GM19023 (cell line): ENCODE results near the gene FXR1.
A peak's percentile ranks its signal among the peaks of the same experiment; 100 is the strongest.
"Not testable (repeated sequence)": the region's sequence is repeated elsewhere in the genome, so short reads cannot be mapped to it uniquely, and the experiment has no call there.

Source experiments
- ATAC-seq: cut with Tn5 transposase; IDR thresholded peaks from one replicate; pipeline ENCODE4 v1.9.1; 2021; ENCODE audit warnings: mild to moderate bottlenecking, moderate library complexity; ENCODE audit not compliant: unreplicated experiment

Gene FXR1

DNA sequence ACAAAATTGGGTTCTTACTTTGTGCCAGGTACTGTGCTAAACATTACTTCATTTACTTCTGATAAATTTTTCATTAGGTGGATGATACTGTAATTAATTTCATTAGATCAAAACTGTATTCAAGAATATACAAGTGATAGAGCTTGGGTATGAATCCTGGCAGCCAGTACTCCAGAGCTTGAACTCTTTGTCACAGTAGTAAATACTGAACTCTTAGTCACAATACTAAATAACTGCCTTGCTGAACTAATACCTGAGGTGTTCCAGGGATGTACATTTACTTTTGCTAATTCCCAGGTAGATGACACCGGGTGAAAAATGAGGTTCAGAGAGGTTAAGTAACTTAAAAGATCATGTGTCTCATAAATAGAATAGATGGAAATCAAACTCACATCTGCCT is 20.3 kb downstream of the FXR1 start:
- ATAC-seq: no peak

DNA sequence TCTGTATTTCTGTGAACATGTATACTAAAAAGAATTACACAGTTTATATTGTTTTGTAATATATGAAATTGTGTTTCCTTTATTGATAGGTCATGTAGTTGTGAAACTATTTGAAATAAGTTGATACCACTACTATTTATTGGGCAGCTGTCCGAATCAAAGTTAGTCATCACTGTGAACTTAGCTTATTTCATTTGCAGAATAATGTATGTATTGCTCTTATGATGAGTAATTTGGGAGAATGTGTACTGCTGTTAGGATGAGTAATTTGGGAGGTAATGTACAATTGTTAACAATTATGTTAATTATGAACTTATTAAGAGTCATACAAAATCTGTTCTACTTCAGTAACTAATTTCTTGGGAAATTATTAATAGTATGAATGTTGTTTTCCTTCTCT is 22.2 kb downstream of the FXR1 start:
- ATAC-seq: no peak

DNA sequence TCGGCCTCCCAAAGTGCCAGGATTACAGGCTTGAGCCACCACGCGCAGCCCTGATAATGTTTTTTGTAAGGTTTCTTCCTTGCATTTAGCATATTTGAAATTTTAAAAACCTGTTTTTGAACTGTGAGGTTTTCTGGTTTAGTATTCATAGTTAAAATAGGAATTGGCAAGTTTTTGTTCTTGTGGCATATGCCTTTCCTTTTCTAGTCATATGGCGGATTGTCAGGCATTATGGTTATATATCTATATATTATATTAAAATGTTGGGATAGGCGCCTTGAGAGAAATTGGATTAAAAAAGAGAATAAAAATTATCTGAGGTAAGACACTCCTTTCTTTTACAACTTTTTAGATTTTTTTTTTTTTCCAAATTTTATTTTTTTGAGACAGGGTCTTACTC is 28.4 kb downstream of the FXR1 start:
- ATAC-seq: no peak

DNA sequence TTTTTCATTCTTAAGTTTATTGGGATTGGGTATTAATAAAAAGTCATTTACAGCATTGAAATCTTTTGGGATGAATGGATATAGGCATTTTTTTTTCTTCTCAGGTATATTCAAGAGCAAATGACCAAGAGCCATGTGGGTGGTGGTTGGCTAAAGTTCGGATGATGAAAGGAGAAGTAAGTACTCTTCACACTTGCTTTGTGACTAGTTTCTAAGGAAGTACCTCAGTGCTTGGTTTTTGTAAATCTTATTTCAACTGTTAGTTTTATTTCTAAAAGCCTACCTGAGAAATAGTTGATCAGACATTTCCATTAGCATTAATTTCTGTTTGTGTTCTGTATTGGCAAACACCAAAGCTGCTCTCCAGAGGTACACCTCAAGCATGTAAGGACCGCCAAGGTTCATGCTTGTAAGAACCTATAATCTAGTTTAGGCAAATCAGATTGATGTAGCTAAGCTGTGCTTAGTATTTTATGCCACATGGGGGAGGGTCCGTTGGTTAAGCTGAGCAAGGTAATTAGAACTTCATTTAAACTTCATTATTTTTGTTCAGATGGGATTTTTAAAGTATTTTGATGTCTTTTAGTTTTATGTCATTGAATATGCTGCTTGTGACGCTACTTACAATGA is 35.4 kb downstream of the FXR1 start:
- peak; percentile 49 for ATAC-seq

DNA sequence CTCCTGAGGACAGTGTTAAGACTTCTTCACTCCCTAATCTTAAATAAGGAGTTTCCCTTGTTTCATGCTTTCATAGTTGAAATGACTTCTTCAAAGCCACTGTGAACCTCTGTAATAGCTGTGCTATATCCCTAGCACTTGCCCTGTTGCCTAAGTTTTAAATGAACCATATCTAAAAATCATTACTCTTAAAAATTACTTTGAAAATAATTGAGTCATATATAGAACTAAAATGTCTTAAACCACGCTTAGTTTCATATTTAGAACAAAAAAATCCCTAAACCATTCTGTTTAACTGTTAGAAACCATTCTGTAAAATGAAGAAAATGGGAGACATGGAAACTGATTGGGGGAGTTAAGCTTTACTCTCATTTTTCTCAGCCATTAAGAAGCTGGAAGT is 47.2 kb downstream of the FXR1 start:
- no peak for ATAC-seq

DNA sequence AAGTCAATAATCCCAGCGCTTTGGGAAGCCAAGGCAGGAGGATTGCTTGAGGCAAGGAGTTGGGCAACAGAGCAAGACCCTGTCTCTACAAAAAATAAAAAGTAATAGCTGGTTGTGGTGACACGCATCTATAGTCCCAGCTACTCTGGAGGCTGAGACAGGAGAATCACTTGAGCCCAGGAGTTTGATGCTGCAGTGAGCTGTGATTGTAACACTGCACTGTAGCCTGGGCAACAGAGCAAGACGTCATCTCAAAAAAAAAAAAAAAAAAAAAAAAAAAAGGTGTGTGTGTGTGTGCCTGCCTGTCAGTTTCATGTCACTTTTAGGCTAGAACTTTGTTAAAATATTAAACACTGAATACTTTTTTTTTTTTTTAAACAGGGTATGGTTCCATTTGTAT is 48.6 kb downstream of the FXR1 start:
- ATAC-seq: no peak

DNA sequence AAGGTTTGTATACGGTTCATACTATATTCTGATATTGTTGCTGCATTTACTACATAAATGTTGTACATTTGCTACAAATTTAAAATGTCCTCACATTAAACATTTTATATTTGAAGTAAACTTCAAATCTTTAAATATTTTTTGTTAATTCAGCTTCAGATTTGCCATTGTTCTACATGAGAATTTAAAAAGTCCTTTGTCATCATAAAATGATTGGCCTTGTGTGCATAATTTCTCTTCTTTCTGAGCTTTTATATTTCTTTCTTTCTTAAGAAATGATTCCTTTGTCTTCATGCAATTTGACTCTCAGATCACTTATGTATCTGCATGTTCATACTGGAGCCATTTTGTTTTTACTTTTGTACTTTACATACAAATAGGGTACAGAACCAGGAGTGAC is 49.1 kb downstream of the FXR1 start:
- ATAC-seq: no peak

DNA sequence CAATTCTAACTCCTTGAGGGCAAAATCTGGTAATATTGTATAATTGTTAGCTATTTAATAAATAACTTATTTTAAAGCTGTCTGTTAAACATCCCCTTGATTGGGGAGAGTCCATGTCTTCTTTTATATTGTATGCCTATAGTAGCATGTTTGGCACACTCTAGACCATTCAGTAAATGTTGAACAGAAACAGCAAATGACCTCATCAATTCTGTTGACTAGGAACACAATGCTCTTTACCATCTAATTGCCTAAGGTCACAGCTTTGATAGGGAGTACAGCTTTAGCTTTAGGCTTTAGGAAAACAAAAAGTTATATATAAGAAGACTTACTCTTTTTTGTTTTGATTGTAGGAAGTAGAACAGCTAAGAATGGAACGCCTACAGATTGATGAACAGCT is 50.1 kb downstream of the FXR1 start:
- no peak for ATAC-seq

DNA sequence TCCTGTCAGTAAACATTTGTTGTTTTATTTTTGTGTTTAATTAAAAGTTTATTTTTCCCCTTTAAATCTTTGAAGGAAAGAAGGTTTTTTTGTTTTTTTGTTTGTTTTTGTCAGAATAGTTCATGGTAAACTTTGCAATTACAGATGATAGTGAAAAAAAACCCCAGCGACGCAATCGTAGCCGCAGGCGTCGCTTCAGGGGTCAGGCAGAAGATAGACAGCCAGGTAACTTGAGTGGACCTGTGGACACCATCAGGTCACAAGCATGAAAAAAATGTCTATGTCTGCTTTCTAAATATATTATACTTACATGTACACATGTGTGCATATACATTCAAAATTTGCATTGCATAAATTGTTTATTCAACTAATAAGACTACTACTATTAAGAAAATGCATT is 58.5 kb downstream of the FXR1 start:
- no peak for ATAC-seq

DNA sequence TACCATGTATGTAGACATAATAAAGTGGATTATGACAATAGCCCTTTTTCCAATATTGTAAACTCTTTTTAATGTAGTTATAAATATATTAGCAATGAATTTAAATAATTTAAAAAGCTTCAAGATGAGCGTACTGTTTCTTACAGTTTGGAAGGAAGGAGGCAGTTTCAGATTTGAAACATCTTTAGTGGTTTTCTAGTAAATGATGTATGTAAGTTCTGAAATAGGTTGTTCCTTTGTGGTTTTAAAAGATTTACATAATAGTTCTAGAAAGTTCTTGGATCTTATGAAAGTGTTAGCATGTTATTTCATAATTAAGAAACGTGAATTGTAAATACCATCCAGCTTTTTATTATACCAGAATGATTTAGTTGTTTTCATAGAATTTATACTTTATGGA is 61.1 kb downstream of the FXR1 start:
- ATAC-seq: no peak

DNA sequence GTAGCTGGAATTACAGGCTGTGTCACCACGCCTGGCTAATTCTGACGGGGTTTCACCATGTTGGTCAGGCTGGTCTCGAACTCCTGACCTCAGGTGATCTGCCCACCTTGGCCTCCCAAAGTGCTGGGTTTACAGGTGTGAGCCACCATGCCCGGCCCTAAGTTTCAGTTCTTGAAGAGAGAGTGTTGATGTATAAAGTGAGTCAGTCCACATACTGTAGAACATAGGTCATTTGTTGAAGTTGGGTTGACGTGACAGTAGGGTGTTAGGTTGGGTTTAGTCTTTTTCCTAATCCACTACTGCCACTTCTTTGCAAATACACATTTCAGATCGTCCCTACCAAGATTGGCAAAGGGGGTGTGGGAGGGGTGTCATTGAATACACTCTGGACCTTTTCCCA is 61.8 kb downstream of the FXR1 start:
- ATAC-seq: no peak

DNA sequence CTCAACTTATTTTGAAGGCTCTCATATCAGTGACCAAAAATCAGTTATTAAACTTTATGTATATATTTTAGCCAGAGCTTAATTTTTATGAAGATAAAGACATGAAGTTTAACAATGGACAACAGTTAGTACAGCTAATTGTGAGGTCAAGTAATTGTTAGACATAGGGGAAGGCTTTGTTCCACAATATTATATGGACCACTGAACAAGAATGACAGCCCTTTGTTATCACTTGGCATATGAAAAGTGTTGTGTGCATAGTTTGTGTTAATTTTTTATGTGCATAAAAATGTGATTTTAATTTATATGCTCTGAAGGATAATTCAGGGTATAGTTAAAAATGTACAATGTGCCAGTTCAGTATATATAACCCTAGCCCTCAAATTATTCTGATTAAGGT is 65.0 kb downstream of the FXR1 start:
- no peak for ATAC-seq

DNA sequence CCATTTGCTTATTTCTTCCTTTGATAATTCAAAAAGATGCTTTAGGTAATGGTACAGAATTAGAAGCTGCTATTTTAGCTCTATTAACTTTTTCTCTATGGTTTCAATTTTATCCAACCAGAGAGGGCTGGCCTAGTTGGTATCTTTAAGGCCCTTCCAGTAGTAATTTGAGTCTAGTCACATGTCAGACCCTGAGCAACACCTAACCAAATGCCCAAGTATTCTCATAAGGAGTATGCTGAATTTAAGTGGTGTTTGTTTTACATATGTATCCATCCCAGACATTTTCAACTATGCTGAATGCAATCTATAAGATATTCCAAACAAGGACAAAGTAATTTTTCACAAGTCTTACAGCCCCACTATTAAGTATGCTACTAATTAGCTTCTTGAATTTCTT is 67.5 kb downstream of the FXR1 start:
- ATAC-seq: no peak

DNA sequence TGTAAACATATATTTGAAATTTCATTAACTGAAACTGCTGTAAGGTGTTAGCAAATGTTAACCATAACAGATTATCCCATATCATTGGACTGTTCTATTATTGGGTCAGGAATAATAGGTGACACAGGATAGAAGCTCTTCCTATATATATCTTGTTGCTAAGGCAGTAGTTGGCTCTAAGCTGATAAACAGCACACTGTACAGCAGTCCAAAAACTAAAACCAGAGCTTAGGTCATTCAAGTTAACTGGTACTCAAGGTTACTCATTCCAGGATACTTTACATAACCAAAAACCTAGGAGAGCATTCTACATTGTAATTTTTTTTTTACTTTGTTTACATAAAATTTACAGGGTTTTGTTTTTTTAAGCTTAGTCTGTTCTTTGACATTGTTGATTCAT is 68.1 kb downstream of the FXR1 start:
- no peak for ATAC-seq

DNA sequence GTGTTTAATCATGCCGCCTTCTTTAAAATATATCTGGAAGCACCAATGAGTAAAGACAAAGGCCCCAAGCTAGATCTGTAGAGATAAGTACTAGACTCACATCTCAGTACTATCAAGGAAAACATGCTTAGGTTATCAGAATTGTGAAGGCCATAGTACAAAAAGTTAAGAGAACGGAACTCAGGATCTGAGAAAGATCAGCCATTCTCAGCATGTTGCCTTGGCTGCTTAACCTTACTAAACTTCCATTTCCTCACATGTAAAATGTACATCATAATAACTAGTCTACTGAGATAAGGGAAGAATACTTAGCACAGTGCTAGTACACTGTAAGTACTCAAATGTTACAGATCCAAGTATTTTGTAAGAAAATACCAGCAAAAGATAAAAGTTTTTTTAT is 69.4 kb downstream of the FXR1 start:
- ATAC-seq: no peak

DNA sequence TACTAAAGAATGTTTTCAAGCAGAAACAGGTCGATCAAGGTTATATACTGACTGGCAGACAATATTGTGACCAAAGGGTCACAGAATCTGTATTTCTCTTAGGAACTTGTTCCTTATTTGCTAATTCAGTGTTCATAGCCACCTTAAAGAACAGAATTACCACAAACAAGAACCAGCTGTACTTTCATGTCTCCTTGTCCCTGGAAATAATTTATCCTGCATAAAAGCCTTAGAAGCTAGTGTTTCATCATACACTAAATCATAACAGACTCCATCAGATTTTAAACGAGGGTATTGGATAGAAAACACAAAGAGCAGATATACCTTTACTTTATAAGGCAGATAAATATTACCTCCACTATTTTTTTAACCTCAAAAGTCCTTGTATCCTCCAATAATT is 70.7 kb downstream of the FXR1 start:
- no peak for ATAC-seq

DNA sequence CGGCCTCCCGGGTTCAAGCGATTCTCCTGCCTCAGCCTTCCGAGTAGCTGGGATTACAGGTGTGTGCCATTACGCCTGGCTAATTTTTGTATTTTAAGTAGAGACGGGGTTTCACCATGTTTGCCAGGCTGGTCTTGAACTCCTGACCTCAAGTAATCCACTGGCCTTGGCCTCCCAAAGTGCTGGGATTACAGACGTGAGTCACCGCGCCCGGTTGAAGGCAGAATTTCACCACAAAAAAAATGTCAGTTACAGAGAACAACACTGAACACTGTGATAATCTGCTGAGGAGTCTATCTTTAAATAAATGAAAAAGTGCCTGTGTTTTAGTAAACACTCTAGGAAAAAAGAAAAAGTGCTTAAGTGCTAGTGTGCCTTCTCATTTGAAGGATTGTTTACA is 73.9 kb downstream of the FXR1 start:
- not testable (repeated sequence) for ATAC-seq

DNA sequence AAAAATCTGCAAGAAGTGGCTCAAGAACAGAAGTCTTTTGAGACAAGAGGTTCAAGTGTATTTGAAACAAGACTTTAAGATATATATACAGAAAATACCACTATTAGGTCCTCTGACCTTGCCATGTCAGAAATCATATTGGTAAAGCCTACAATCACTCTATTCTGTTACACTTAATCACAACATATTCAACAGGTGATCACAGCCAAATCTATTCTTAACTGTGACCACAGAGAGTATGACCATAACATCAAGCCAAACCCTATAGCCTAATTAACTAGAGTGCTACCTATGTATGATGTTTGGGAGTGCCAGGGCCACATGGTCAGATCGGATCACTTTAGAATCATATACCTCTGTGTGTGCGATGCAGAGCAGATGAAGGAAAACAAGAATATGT is 74.9 kb downstream of the FXR1 start:
- ATAC-seq: no peak

DNA sequence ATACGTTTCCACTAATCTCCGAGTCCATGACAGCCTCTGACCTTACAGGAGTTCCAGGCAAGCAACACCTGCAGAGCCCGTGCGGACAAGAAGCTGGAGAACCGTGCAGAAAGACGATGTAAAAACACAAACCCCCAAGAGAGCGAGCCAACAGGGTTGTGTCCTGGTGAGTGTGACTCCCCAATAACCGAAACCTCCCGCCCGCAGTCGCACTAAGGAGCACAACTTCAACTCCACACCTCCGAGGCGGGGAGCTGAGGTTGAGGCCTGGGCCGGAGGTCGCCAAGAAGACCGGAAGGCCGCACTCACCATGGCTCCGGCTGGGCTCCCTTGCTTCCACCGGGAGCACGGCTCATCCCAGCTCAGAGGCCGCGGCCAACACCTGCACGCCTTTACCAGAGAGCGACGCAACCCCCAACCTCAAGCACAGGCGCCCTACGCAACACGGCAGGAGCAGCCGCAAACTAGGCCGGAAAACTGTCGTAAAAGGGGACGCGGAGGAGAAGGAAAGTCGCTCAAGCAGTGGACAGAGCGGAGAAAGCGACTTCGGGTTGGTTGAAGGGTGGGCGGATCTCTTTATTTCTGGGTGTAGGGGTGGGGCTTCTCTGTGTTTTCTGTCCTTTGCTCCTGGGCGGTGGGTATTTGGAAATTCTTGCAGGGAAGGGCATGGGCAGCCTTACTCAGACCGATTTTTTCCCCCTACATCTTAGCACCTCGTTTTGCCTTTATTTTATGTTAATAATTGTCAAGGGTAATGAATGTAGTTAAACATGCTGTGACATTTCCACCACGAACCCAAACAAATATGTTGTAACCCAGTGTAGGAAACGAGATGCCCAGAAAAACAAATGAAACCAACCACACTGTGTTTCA is 77.1 kb downstream of the FXR1 start, which contains the start of gene DNAJC19:
Gene DNAJC19 (minus strand): TSS at position 446 of the 873 bp plus-strand sequence. CDS start 134 bp downstream, at position 312.
- peak; percentile 95 for ATAC-seq

DNA sequence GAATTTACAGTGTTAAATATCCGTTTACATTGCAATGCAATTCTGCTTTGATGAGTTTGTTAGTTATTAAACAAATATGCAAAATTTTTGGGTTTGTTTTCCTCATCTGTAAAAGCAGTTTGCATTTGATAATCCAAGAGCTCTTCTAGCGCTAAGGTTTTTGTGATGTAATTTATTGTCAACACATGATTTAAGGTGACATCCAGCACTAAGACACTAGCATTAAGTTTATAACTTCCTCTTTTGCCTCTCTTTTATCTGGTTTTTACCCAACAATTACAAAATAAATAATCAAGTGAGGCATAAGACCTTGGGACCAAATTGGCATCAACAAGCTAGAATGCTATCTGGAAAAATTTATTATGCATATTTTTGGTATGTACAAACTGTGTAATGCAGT is 78.0 kb downstream of the FXR1 start:
- no peak for ATAC-seq

DNA sequence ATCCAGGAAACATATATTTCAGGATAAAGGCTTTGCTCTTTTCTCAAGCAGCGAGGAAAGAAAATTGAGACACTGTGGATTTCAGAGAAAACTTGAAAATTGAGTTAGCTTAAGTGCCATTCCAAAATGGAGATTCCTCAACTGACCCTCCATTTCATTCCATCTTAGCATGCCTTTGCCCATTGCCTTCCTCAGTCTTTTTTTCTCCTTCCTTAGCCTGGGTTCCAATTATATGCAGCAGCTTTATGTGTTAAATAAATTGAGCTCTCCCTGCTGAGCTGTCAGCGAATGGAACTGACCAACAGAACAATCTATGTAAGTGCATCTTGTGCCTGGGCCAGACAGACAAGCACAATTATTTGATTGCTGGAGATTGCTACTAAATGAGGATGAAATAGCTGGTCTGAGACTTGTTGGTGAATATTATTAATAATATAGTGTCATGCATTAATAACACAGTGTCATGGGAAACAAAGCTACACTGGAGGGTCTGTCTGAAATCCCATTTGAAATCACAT is 84.0 kb downstream of the FXR1 start:
- ATAC-seq: no peak

DNA sequence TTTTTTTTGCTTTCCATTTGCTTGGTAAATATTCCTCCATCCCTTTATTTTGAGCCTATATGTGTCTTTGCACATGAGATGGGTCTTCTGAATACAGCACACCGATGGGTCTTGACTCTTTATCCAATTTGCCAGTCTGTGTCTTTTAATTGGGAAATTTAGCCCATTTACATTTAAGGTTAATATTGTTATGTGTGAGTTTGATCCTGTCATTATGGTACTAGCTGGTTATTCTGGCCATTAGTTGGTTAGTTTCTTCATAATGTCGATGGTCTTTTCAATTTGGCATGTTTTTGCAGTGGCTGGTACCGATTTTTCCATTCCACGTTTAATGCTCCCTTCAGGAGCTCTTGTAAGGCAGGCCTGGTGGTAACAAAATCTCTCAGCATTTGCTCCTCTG is 89.9 kb downstream of the FXR1 start:
- not testable (repeated sequence) for ATAC-seq
